SU-DHL-6 (cell line): ENCODE data around the gene MLEC.

ENCODE experiments used
- H2AFZ ChIP-seq: fragments of 200-600 bp; sonication (generic); 2 replicates; pipeline ENCODE4 v1.6.1; 2014; ENCODE audit warnings: low read depth, mild to moderate bottlenecking, moderate library complexity, mixed read lengths, antibody characterized with exemption, low read length; ENCODE audit not compliant: severe bottlenecking
- H3F3A ChIP-seq: fragments of 200-600 bp; shearing (Covaris generic); 2 replicates; pipeline ENCODE4 v1.6.0; 2016; ENCODE audit warnings: antibody characterized with exemption, mild to moderate bottlenecking; ENCODE audit not compliant: insufficient read depth
- H3K27ac ChIP-seq: fragments of 200-600 bp; sonication (generic); 2 replicates; pipeline ENCODE4 v1.5.1; 2016; ENCODE audit warnings: low read depth, mild to moderate bottlenecking, low read length, moderate library complexity, mixed read lengths
- H3K27me3 ChIP-seq: fragments of 200-600 bp; sonication (generic), shearing (Covaris generic); 2 replicates; pipeline ENCODE4 v1.6.0; 2014; ENCODE audit warnings: mild to moderate bottlenecking, low read length
- H3K36me3 ChIP-seq: fragments of 200-600 bp; sonication (generic); 2 replicates; pipeline ENCODE4 v1.6.1; 2014; ENCODE audit warnings: mild to moderate bottlenecking, low read length, mixed read lengths
- H3K4me2 ChIP-seq: fragments of 300-600, 200-600 bp; shearing (Covaris generic), sonication (generic); 2 replicates; pipeline ENCODE4 v1.6.0; 2014; ENCODE audit warnings: low read length, low read depth, mild to moderate bottlenecking; ENCODE audit not compliant: poor library complexity, severe bottlenecking
- H3K4me3 ChIP-seq: fragments of 200-600 bp; sonication (generic); 2 replicates; pipeline ENCODE4 v1.5.1; 2014; ENCODE audit warnings: antibody characterized with exemption, low read length, mild to moderate bottlenecking, mixed read lengths; ENCODE audit not compliant: insufficient read depth, poor library complexity, severe bottlenecking
- H3K79me2 ChIP-seq: fragments of 200-600 bp; sonication (generic); 2 replicates; pipeline ENCODE4 v1.6.1; 2014; ENCODE audit warnings: mild to moderate bottlenecking, low read length, moderate library complexity; ENCODE audit not compliant: insufficient read depth
- H3K9ac ChIP-seq: fragments of 200-600 bp; sonication (generic); 2 replicates; pipeline ENCODE4 v1.7.0; 2014; ENCODE audit warnings: mild to moderate bottlenecking, low read length
- H3K9me2 ChIP-seq: fragments of 200-600 bp; sonication (generic); replicated peaks from 2 replicates; pipeline ENCODE4 v1.6.1; 2014; ENCODE audit warnings: low read length; ENCODE audit not compliant: insufficient read depth
- H3K9me3 ChIP-seq: fragments of 200-600 bp; sonication (generic); 2 replicates; pipeline ENCODE4 v1.6.1; 2014; ENCODE audit warnings: low read length, mixed read lengths; ENCODE audit not compliant: insufficient read depth
- H4K20me1 ChIP-seq: fragments of 200-600 bp; sonication (generic); 2 replicates; pipeline ENCODE4 v1.6.1; 2014; ENCODE audit warnings: low read depth, mild to moderate bottlenecking, antibody characterized with exemption, low read length, moderate library complexity, mixed read lengths
- EZH2phosphoT487 ChIP-seq: fragments of 200-600 bp; sonication (generic), shearing (Covaris generic); conservative IDR thresholded peaks from 2 replicates; pipeline ENCODE4 v1.6.1; 2018; ENCODE audit warnings: mild to moderate bottlenecking, antibody characterized with exemption, low read length, moderate library complexity, mixed read lengths
- TF ChIP-seq, protein P1 (sequence below): fragments of 200-600 bp; sonication (generic); IDR thresholded peaks from one replicate; pipeline ENCODE4 v1.5.1; 2017; ENCODE audit warnings: antibody characterized with exemption, mild to moderate bottlenecking, low read length, moderate library complexity; ENCODE audit not compliant: insufficient read depth, poor library complexity, severe bottlenecking

MLEC gene

DNA sequence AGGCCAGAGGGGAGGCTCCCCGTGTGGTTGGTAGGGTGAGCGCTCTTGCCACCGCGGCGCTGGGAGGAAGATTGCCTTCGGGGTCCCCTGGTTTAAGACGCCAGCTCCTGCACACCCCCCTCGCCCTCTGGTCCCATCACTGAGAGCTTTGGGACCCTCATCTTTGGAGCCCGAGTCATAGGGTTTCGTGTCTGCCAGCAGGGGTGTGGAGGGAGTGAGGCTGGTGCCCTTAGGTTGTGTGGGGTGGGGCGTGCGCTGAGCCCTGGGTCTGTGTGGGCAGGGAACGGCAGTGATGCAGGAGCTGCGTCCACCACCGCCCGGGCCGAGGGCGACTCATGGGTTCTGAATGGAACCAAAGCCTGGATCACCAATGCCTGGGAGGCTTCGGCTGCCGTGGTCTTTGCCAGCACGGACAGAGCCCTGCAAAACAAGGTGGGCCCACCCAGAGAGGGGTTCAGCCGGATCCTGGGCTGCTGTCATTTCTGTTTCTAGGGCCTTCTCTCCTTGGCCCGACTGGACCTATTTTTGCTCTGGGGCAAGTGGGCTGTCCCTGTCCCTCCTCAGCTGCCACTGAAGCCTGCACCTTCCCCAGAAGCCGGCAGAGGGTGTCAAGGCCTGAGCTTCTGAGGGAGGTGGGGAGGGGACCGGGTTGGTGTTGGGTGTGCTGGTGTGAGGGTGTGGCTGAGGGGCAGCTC is 50.8 kb downstream of the MLEC start:
- H3K27ac ChIP-seq: no peak overlapping the region
- H3K36me3 ChIP-seq: no peaks in the 10 kb centered on the region
- H3K9me3 ChIP-seq: no peaks in the 10 kb centered on the region
- TF ChIP-seq EZH2phosphoT487: no peak
- TF ChIP-seq, protein P1, sequence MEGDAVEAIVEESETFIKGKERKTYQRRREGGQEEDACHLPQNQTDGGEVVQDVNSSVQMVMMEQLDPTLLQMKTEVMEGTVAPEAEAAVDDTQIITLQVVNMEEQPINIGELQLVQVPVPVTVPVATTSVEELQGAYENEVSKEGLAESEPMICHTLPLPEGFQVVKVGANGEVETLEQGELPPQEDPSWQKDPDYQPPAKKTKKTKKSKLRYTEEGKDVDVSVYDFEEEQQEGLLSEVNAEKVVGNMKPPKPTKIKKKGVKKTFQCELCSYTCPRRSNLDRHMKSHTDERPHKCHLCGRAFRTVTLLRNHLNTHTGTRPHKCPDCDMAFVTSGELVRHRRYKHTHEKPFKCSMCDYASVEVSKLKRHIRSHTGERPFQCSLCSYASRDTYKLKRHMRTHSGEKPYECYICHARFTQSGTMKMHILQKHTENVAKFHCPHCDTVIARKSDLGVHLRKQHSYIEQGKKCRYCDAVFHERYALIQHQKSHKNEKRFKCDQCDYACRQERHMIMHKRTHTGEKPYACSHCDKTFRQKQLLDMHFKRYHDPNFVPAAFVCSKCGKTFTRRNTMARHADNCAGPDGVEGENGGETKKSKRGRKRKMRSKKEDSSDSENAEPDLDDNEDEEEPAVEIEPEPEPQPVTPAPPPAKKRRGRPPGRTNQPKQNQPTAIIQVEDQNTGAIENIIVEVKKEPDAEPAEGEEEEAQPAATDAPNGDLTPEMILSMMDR: peak; percentile 22
- H3K4me3 ChIP-seq: no peak overlapping the region
- no peaks in the 10 kb centered on the region for H4K20me1 ChIP-seq
- H3K9ac ChIP-seq: no peak overlapping the region
- no peaks in the 10 kb centered on the region for H3F3A ChIP-seq
- H3K4me2 ChIP-seq: no peak overlapping the region
- no peaks in the 10 kb centered on the region for H3K79me2 ChIP-seq
- H3K27me3 ChIP-seq: no peaks in the 10 kb centered on the region
- H3K9me2 ChIP-seq: no peaks in the 10 kb centered on the region
- H2AFZ ChIP-seq: no peak overlapping the region

DNA sequence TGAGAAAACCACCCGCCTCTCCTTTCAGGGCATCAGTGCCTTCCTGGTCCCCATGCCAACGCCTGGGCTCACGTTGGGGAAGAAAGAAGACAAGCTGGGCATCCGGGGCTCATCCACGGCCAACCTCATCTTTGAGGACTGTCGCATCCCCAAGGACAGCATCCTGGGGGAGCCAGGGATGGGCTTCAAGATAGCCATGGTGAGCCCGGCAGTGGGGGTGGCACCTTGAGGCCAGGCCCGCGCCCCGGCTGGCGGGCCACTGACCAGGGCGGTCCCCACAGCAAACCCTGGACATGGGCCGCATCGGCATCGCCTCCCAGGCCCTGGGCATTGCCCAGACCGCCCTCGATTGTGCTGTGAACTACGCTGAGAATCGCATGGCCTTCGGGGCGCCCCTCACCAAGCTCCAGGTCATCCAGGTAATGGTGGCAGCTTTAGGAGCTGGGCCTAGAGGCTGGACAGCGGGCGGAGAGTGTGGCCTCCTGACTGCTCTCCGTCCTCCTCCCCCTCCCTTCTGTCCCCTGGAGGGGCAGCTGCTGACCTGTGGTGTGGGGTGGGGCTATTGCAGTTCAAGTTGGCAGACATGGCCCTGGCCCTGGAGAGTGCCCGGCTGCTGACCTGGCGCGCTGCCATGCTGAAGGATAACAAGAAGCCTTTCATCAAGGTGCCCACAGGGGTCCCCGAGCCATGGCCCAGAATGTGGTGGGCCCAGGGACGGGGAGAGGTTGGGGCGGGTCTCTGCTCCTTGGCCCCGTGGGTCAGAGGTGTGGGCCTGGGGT is 51.5 kb downstream of the MLEC start:
- no peaks in the 10 kb centered on the region for H4K20me1 ChIP-seq
- no peaks in the 10 kb centered on the region for H3K9me2 ChIP-seq
- H3K4me2 ChIP-seq: no peak overlapping the region
- H2AFZ ChIP-seq: no peak overlapping the region
- no peaks in the 10 kb centered on the region for H3K79me2 ChIP-seq
- H3K4me3 ChIP-seq: no peak overlapping the region
- TF ChIP-seq, protein P1: peak; percentile 2
- no peak for TF ChIP-seq EZH2phosphoT487
- no peak overlapping the region for H3K9ac ChIP-seq
- H3K27me3 ChIP-seq: no peaks in the 10 kb centered on the region
- no peaks in the 10 kb centered on the region for H3K9me3 ChIP-seq
- H3K27ac ChIP-seq: no peak overlapping the region
- H3F3A ChIP-seq: no peaks in the 10 kb centered on the region
- H3K36me3 ChIP-seq: no peaks in the 10 kb centered on the region

- Histone ChIP-seq H4K20me1 (no peaks in the 10 kb centered on the region), H3F3A (no peaks in the 10 kb centered on the region), H3K9ac (no peak overlapping the region), H3K4me3 (no peak overlapping the region), H3K9me3 (no peaks in the 10 kb centered on the region), H3K27me3 (no peaks in the 10 kb centered on the region), H2AFZ (no peak overlapping the region), H3K4me2 (no peak overlapping the region), H3K79me2 (no peaks in the 10 kb centered on the region), H3K9me2 (no peaks in the 10 kb centered on the region), H3K36me3 (no peaks in the 10 kb centered on the region), H3K27ac (no peak overlapping the region)
- TF ChIP-seq, protein P1: no peak
- TF ChIP-seq EZH2phosphoT487: no peak
These were observed 52.2 kb downstream of the MLEC start for GRCh38 chr12:120739031-120739762.
